Measurements from ENCODE around the gene RDH12. TPM values are rescaled to one million over a fixed set of nuclear protein-coding genes. Genes with fewer than 3 reads are reported as not detected.

RDH12 gene
- total RNA-seq, 2 experiments from 2014 or later, result not detected

GRCh38 chr14:67729072-67729885 is 27.6 kb downstream of the RDH12 start:
- ChIA-PET POLR2A (interaction anchor here (2.1 kb wide), 1 partner anchor 34 kb away, joined by 6 read pairs; the partner anchor contains the start of gene RDH11), CTCF (no interaction called here)
- peaks cover 3% of the 10 kb centered on the region for H3K27me3 Mint-ChIP-seq
- H3K27ac Mint-ChIP-seq, result no peak overlapping the region
- no peak for ATAC-seq
- H3K9me3 Mint-ChIP-seq, result no peaks in the 10 kb centered on the region
- H3K4me1 Mint-ChIP-seq (ENCODE audit: low read depth), result no peaks in the 10 kb centered on the region
- DNase-seq, result no peak
- TF ChIP-seq CTCF (IDR thresholded peaks at IDR 0.05), result no peak
- H3K36me3 Mint-ChIP-seq (ENCODE audit: low read depth), result no peaks in the 10 kb centered on the region
- no peak overlapping the region for H3K4me3 Mint-ChIP-seq
- intact Hi-C loops (cut with micrococcal nuclease), result no loop called here

- no peaks in the 10 kb centered on the region for H3K4me1 Mint-ChIP-seq (ENCODE audit: low read depth)
- ChIA-PET POLR2A (no interaction called here), CTCF (no interaction called here)
- no peak for TF ChIP-seq CTCF (IDR thresholded peaks at IDR 0.05)
- no peak overlapping the region for H3K27ac Mint-ChIP-seq
- no peaks in the 10 kb centered on the region for H3K27me3 Mint-ChIP-seq
- ATAC-seq (no peak), DNase-seq (no peak)
- no peaks in the 10 kb centered on the region for H3K36me3 Mint-ChIP-seq (ENCODE audit: low read depth)
- no peak overlapping the region for H3K4me3 Mint-ChIP-seq
- no peaks in the 10 kb centered on the region for H3K9me3 Mint-ChIP-seq
- intact Hi-C loops (cut with micrococcal nuclease), result no loop called here
These were observed 31.9 kb downstream of the RDH12 start for GRCh38 chr14:67733616-67734015.

GRCh38 chr14:67734675-67735074 is 33.0 kb downstream of the RDH12 start:
- no peaks in the 10 kb centered on the region for H3K9me3 Mint-ChIP-seq
- H3K36me3 Mint-ChIP-seq (ENCODE audit: low read depth), result no peaks in the 10 kb centered on the region
- ChIA-PET POLR2A (no interaction called here), CTCF (no interaction called here)
- no peak for TF ChIP-seq CTCF (IDR thresholded peaks at IDR 0.05)
- DNase-seq, result no peak
- H3K27me3 Mint-ChIP-seq, result no peaks in the 10 kb centered on the region
- H3K4me3 Mint-ChIP-seq, result no peak overlapping the region
- no peak for ATAC-seq
- no peak overlapping the region for H3K27ac Mint-ChIP-seq
- intact Hi-C loops (cut with micrococcal nuclease), result no loop called here
- no peaks in the 10 kb centered on the region for H3K4me1 Mint-ChIP-seq (ENCODE audit: low read depth)

GRCh38 chr14:67735336-67736147 is 33.9 kb downstream of the RDH12 start:
- CTCF ChIA-PET, result no interaction called here
- POLR2A ChIA-PET, result no interaction called here

More at GRCh38 chr14:67735336-67736147, 33.9 kb downstream of the RDH12 start:
- Mint-ChIP-seq H3K27ac (no peak overlapping the region), H3K4me3 (no peak overlapping the region), H3K9me3 (no peaks in the 10 kb centered on the region), H3K36me3 (ENCODE audit: low read depth) (no peaks in the 10 kb centered on the region), H3K4me1 (ENCODE audit: low read depth) (no peaks in the 10 kb centered on the region), H3K27me3 (no peaks in the 10 kb centered on the region)
- ATAC-seq, result no peak
- no peak for DNase-seq
- TF ChIP-seq CTCF (IDR thresholded peaks at IDR 0.05), result no peak
- intact Hi-C loops (cut with micrococcal nuclease), result no loop called here

Measured in activated CD8-positive, alpha-beta T cell treated with anti-CD3 and anti-CD28 coated beads for 36 hours (primary cell).